NCI-H69 (cell line): ENCODE measurements around the gene CRYBG2.

ENCODE experiments used
- DNase-seq: peaks from one replicate; lab custom pipeline; 2025; lab: John Stamatoyannopoulos, UW

The CRYBG2 gene

DNA sequence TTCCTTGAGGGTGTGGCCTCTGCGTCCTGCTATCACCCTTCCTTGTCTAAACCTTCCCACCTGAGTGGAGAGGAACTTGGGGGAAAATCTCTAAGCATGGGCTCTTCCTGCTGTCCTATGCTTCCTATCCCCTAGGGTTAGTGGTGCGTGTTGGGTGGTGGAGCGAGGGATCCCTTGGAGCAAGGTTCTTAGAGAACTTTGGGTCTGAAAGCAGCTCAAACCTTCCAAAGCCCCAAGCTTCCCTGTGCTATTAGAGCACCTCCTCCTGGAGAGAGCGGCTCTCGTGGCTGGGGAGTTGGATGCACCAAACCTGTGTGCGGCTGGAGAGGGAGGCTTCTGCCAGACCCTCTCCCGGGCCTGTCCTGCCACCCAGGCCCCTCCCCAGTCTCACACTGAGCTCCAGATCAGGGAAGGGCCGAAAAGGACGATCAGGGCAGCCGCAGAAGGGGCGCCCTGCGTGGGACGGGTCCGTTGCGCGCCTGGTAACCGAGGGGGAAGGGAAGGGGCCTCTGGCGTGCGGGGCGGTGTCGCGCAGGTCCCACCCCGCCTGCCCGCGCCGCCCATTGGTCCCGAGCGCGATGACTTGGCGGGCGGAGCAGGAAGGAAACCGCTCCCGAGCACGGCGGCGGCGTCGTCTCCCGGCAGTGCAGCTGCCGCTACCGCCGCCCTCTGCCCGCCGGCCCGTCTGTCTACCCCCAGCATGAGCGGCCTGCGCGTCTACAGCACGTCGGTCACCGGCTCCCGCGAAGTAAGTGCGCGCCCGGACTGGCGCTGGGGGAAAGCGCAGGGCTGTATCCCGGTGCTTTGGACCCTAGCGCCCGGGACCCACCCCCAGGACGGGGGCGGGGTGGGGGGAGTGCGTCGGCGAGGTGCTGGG, 74.2 kb downstream of the CRYBG2 start, which contains the start of gene SH3BGRL3:
Gene SH3BGRL3, plus strand, starts transcription at position 631 of the 877 bp plus-strand sequence. Its CDS starts 70 bp downstream, at position 701.
- peak; percentile 82 for DNase-seq

DNA sequence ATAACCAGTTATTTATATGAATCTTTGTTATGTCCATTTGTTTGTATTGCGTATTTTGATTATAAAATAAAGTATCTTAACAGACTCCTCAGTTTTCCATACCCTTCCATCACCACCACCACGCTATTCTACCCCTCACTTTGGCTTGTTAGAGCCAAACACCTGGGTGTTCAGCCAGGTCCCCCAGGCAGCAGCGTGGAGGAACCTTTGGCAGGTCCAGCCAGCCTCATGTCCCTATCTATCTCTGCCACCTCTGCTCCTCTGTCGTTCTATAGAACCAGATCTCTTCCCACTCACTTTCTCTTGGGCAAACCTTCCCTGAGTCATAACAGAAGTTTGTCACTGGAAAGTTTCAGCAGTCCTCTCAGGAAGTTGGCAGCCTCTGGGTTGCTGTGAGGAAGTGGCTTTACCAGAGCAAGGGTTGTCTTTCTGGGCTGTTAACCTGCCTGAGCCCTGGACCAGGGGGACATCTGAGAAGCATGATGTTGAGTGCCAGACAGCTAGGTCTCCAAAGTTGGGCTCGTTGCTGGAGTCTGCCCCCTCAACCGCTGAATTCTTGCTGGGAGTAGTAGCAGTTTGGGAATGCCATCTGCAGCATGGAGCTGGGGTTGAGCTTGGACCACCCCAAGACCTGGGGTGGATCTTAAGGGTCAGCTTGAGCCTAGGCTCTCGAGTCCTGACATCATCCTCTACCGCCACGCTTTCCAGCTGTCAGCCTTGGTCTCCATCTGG, 75.0 kb downstream of the CRYBG2 start:
- DNase-seq = peak; percentile 37

DNA sequence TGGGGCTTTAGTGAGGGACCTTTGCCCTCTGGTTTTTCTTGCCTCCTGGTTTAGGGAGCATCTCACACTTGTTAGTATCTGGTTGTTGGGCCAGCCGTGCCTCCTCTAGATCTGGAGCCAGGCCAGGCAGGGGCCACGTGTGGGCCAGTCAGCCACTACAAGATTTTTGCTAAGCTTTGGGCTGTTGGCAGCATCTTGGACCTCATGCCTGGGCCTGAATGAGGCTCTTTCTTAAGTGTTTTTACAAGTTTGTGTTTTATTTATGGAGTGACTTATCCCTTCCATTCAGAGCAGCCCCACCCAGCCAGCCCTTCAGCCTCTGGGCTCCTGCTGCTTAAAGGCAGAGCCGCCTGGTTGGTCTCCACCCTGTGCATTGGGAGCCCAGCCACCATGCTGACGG, 75.6 kb downstream of the CRYBG2 start:
- DNase-seq = no peak

DNA sequence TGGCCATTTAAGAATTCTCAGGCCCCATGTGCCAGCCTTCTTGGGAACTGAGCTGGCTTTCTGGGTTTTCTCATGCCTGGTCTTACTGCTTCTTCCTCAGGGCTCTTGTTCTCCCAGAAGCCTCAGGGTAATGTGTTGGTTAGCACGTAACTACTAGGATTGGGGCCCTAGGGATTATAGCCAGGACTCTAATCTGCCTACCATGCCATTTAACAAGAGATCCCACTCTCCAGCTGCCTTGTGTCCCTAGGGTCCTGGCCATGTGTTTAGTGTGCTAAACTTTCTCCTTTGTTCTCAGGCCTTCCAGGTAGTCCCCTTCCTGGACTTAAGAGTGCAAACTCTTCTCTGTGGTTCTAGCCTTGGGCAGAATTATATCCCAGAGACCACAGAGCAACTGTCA, 76.2 kb downstream of the CRYBG2 start:
- no peak for DNase-seq

DNA sequence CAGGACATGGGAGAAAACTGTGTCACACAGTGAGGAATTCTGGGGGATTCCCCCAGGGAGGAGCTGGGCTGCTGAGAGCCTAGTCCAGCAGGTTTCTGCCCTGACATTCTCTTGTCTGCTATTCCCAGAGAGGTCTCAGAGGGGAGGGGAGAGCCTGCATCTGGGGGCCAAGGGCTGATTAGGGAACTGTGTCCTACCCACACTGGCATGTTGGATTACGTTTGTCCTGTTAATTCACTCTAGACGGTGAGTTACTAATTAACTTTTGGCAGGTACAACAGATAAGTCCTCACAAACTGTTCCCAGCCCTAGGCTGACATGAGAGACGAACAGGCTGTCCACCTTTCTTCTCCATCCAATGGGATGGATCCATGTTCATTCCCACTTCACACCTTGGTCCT, 76.7 kb downstream of the CRYBG2 start:
- DNase-seq = no peak

DNA sequence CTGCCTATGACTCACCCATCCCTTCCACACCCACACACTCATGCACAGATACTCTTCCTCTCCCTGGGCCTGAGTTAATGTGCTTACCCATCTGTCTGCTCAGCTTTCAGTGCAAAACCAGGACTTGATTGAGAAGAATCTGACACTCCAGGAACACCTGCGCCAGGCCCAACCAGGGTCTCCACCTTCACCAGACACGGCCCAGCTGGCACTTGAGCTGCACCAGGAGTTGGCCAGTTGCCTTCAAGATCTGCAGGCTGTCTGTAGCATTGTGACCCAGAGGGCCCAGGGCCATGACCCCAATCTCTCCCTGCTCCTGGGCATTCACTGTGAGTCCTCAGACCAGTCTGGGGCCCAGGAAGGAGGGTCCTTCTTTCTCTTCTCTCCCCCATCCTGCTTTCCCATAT, 77.5 kb downstream of the CRYBG2 start:
- DNase-seq = peak; percentile 7

DNA sequence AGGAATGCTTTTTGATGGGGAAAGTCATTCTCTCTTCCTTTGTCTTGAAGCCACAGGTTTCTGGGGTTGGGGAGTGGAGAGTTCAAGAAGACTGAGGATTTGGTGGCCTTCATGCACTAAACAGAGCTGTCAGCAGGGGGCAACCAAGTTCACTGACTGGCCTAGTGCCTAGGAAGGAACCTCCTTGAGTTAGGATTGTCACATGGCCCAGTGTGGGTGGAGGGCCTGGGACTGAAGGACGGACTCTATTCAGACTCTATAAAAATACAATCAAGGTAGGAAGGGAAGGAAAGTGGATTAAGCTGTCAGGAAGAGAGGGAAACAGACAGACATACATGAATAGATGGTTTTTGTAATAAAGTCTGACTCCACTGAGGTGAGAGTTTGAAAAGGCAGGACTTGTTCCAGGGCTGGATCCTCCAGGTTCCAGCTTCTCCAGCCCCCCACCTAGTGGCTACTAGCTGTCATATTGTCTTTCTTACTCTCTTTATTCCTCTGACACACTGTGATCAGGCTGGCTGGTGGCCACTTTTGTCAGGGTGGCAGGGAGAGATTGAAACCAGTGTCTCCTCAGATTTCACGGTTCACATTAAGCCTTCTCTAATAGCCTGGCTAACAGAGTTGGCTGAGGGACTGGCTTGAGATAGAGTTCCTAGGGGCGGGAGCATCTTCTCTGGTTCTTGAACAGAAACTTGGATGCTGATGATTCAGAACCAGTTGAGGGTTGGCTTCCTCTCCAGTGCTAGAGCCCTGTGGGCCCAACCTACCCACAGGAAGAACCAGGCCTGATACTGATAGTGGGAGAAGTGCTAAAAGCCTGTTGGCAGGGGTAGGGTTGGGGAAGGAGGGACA, 78.1 kb downstream of the CRYBG2 start:
- DNase-seq = peak; percentile 58

DNA sequence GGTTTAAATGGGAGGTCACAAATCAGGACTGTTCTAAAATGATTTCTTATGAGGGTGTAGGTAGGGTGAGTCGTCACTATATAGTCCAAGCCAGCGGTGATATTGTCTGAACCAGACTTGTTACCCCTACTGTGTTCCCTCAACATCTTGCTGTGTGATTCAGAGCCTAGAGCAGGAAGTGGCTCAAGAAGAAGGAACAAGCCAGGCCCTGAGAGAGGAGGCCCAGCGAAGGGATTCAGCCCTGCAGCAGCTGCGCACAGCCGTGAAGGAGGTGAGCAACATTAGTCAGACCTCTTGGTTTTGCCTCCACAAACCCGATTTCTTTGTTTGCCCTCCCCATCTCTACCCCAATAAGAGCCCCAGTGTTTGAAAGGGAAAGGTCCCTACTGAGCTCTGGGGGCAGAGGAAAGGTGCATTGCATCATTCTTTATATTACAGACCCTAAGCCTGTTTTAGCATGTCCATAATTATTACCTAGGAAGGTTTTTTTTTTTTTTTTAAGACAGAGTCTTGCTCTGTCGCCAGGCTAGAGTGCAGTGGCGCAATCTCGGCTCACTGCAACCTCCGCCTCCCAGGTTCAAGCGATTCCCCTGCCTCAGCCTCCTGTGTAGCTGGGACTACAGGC, 79.0 kb downstream of the CRYBG2 start:
- DNase-seq = no peak
